ENCODE measurements around the gene TMEM117.

DNA sequence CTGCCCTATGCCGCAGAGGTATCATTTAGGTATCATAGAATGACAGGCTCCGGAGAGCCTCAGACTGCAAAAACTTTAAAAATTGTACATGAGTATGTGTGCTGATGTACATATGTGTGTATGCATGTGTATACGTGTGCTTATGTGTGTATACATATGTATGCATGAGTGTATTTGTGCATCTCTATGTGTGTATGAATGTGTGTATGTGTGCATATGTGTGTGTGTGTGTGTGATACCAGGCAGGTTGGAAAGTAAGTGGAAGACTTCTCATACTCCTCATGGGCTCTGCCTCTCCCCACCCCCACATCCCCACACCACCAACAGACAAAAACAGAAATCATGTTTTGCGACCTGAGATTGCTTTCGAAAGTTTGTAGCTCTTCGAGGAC lies 621 bp upstream of the TMEM117 start:
- TF ChIP-seq EZH2 (IDR thresholded peaks at IDR 0.05; ENCODE audit: borderline replicate concordance, low read length) (no peak), CTCF (IDR thresholded peaks at IDR 0.05; ENCODE audit: low read length) (no peak)

Measured in OCI-LY1 (cell line).